Stomach (tissue), 4 donors: ENCODE measurements around the gene NUP210.

ENCODE experiments used
- POLR2A ChIP-seq, 4 donors: fragments of 450-650 bp; IDR thresholded peaks; one replicate each; pipeline ENCODE4 v1.6.1; 2016; ENCODE audit warnings: antibody characterized with exemption in 4 of 4, control low read depth in 2 of 4, mild to moderate bottlenecking in 1 of 4, moderate library complexity in 1 of 4
- TF ChIP-seq, protein P1 (sequence below), 7 experiments: fragments of 450-650 bp in 4 of 7; fragments of 200-600 bp in 3 of 7; sonication (generic) in 3 of 7; IDR thresholded peaks; one replicate each; pipeline ENCODE4 v1.5.1; 2016 to 2019; ENCODE audit warnings: antibody characterized with exemption in 7 of 7, control low read depth in 2 of 7, mild to moderate bottlenecking in 1 of 7

DNA sequence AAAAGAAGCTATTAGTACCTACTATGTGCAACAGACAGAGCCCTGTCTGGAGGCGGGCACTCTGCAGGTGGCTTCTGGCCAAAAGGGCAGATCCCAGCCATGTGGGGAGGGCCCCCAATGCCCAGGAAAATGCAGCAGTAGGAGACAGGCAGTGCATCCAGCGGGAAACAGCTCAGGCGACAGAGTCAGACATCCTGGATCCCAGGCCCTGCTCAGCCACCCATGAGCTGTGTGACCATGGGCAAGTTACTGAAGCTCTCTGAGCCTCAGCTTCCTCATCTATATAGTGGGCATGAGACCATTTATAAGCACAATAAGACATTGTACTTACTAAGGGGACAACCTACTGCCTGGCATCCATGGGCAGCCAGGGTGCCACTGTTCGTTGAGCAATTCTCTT is 25.8 kb downstream of the NUP210 start:
- TF ChIP-seq, protein P1, sequence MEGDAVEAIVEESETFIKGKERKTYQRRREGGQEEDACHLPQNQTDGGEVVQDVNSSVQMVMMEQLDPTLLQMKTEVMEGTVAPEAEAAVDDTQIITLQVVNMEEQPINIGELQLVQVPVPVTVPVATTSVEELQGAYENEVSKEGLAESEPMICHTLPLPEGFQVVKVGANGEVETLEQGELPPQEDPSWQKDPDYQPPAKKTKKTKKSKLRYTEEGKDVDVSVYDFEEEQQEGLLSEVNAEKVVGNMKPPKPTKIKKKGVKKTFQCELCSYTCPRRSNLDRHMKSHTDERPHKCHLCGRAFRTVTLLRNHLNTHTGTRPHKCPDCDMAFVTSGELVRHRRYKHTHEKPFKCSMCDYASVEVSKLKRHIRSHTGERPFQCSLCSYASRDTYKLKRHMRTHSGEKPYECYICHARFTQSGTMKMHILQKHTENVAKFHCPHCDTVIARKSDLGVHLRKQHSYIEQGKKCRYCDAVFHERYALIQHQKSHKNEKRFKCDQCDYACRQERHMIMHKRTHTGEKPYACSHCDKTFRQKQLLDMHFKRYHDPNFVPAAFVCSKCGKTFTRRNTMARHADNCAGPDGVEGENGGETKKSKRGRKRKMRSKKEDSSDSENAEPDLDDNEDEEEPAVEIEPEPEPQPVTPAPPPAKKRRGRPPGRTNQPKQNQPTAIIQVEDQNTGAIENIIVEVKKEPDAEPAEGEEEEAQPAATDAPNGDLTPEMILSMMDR (IDR thresholded peaks at IDR 0.05) = no peak
- no peak for TF ChIP-seq POLR2A (IDR thresholded peaks at IDR 0.05)
